H1 (cell line): ENCODE data around the gene USP36. TPM values are rescaled to one million over a fixed set of nuclear protein-coding genes. Genes with fewer than 3 reads are reported as not detected.

Experiments
- CHD1 ChIP-seq: IDR thresholded peaks from 2 replicates; pipeline ENCODE4 v1.6.1; 2012; ENCODE audit warnings: low read depth, low read length, improper control_type of control experiment
- EGR1 ChIP-seq: IDR thresholded peaks from 2 replicates; pipeline ENCODE4 v1.6.1; 2011; ENCODE audit warnings: low read depth, low read length, borderline replicate concordance
- polyA plus RNA-seq, 7 experiments: library from polyadenylated mRNA; depleted of rRNA in 3 of 7; stranded (reverse) in 5 of 7; unstranded in 2 of 7; fragments of >200 nt in 5 of 7; fragments of 200-250 nt in 2 of 7; gene quantifications; 1 replicate in 5 of 7; 2 replicates in 1 of 7; 4 replicates in 1 of 7; pipeline versions ENCODE4 v1.2.1 to v1.2.3, GENCODE V29; 2011 to 2013; ENCODE audit warnings: missing spikeins in 2 of 7, mixed read lengths in 2 of 7
- total RNA-seq: library from RNA; stranded (reverse); fragmentation: NEBNext Ultra II Directional; extraction: Animal tissue kit (Norgen Biotek cat#: 25700); gene quantifications from 2 replicates; pipeline ENCODE4 v1.2.1, GENCODE V29; 2021
- TF ChIP-seq, protein P1 (sequence below): fragments of 300-600 bp; sonication (generic); IDR thresholded peaks from 2 replicates; pipeline ENCODE4 v1.7.1; 2012; ENCODE audit warnings: low read length, moderate library complexity, mild to moderate bottlenecking, inconsistent platforms; ENCODE audit not compliant: insufficient replicate concordance

Gene USP36
- total and polyA plus RNA-seq, 2 of the 8 experiments (the other 6 are each of a cell fraction or from before 2014, with no cell fraction given): 40.7 to 67.7 TPM

GRCh38 chr17:78759969-78760352 is 80.7 kb downstream of the USP36 start (continued):
- TF ChIP-seq, protein P1, sequence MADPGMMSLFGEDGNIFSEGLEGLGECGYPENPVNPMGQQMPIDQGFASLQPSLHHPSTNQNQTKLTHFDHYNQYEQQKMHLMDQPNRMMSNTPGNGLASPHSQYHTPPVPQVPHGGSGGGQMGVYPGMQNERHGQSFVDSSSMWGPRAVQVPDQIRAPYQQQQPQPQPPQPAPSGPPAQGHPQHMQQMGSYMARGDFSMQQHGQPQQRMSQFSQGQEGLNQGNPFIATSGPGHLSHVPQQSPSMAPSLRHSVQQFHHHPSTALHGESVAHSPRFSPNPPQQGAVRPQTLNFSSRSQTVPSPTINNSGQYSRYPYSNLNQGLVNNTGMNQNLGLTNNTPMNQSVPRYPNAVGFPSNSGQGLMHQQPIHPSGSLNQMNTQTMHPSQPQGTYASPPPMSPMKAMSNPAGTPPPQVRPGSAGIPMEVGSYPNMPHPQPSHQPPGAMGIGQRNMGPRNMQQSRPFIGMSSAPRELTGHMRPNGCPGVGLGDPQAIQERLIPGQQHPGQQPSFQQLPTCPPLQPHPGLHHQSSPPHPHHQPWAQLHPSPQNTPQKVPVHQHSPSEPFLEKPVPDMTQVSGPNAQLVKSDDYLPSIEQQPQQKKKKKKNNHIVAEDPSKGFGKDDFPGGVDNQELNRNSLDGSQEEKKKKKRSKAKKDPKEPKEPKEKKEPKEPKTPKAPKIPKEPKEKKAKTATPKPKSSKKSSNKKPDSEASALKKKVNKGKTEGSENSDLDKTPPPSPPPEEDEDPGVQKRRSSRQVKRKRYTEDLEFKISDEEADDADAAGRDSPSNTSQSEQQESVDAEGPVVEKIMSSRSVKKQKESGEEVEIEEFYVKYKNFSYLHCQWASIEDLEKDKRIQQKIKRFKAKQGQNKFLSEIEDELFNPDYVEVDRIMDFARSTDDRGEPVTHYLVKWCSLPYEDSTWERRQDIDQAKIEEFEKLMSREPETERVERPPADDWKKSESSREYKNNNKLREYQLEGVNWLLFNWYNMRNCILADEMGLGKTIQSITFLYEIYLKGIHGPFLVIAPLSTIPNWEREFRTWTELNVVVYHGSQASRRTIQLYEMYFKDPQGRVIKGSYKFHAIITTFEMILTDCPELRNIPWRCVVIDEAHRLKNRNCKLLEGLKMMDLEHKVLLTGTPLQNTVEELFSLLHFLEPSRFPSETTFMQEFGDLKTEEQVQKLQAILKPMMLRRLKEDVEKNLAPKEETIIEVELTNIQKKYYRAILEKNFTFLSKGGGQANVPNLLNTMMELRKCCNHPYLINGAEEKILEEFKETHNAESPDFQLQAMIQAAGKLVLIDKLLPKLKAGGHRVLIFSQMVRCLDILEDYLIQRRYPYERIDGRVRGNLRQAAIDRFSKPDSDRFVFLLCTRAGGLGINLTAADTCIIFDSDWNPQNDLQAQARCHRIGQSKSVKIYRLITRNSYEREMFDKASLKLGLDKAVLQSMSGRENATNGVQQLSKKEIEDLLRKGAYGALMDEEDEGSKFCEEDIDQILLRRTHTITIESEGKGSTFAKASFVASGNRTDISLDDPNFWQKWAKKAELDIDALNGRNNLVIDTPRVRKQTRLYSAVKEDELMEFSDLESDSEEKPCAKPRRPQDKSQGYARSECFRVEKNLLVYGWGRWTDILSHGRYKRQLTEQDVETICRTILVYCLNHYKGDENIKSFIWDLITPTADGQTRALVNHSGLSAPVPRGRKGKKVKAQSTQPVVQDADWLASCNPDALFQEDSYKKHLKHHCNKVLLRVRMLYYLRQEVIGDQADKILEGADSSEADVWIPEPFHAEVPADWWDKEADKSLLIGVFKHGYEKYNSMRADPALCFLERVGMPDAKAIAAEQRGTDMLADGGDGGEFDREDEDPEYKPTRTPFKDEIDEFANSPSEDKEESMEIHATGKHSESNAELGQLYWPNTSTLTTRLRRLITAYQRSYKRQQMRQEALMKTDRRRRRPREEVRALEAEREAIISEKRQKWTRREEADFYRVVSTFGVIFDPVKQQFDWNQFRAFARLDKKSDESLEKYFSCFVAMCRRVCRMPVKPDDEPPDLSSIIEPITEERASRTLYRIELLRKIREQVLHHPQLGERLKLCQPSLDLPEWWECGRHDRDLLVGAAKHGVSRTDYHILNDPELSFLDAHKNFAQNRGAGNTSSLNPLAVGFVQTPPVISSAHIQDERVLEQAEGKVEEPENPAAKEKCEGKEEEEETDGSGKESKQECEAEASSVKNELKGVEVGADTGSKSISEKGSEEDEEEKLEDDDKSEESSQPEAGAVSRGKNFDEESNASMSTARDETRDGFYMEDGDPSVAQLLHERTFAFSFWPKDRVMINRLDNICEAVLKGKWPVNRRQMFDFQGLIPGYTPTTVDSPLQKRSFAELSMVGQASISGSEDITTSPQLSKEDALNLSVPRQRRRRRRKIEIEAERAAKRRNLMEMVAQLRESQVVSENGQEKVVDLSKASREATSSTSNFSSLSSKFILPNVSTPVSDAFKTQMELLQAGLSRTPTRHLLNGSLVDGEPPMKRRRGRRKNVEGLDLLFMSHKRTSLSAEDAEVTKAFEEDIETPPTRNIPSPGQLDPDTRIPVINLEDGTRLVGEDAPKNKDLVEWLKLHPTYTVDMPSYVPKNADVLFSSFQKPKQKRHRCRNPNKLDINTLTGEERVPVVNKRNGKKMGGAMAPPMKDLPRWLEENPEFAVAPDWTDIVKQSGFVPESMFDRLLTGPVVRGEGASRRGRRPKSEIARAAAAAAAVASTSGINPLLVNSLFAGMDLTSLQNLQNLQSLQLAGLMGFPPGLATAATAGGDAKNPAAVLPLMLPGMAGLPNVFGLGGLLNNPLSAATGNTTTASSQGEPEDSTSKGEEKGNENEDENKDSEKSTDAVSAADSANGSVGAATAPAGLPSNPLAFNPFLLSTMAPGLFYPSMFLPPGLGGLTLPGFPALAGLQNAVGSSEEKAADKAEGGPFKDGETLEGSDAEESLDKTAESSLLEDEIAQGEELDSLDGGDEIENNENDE: no peak
- TF ChIP-seq EGR1 (no peak), CHD1 (no peak)
